ENCODE data around the gene IL12RB2. TPM values are rescaled to one million over a fixed set of nuclear protein-coding genes. Genes with fewer than 3 reads are reported as not detected.

The IL12RB2 gene
- total RNA-seq, 1 donor from 2014 or later: 0.06 TPM

GRCh38 chr1:67361641-67362040, 54.0 kb downstream of the IL12RB2 start:
- Histone ChIP-seq H3F3A (ENCODE audit: low read depth) (no peaks in the 10 kb centered on the region), H2AFZ (replicated peaks) (no peak overlapping the region), H3K27me3 (no peaks in the 10 kb centered on the region), H3K9ac (no peak overlapping the region), H3K4me3 (no peak overlapping the region), H4K20me1 (ENCODE audit: low read depth) (no peaks in the 10 kb centered on the region), H3K36me3 (no peaks in the 10 kb centered on the region), H3K4me2 (no peak overlapping the region), H3K4me1 (no peaks in the 10 kb centered on the region), H3K27ac (no peak overlapping the region), H3K9me3 (ENCODE audit: low read depth) (no peaks in the 10 kb centered on the region), H3K79me2 (ENCODE audit: low read depth) (no peaks in the 10 kb centered on the region)
- no peak overlapping the region for H3K27ac Mint-ChIP-seq
- H3K4me1 Mint-ChIP-seq: no peaks in the 10 kb centered on the region
- H3K4me3 Mint-ChIP-seq: no peak overlapping the region
- H3K36me3 Mint-ChIP-seq: no peaks in the 10 kb centered on the region
- peaks cover 3% of the 10 kb centered on the region for H3K27me3 Mint-ChIP-seq (ENCODE audit: insufficient read depth, low read depth)
- H3K9me3 Mint-ChIP-seq: no peaks in the 10 kb centered on the region
- TF ChIP-seq EZH2phosphoT487 (IDR thresholded peaks at IDR 0.05) (no peak), EZH2 (IDR thresholded peaks at IDR 0.05) (no peak), CTCF (IDR thresholded peaks at IDR 0.05) (no peak)
- no peak for DNase-seq (ENCODE audit: low spot score)

- Histone ChIP-seq H3K27me3 (no peaks in the 10 kb centered on the region), H3K4me2 (no peak overlapping the region), H2AFZ (replicated peaks) (no peak overlapping the region), H3K9ac (no peak overlapping the region), H3F3A (ENCODE audit: low read depth) (no peaks in the 10 kb centered on the region), H3K4me3 (no peak overlapping the region), H3K36me3 (no peaks in the 10 kb centered on the region), H3K79me2 (ENCODE audit: low read depth) (no peaks in the 10 kb centered on the region), H4K20me1 (ENCODE audit: low read depth) (no peaks in the 10 kb centered on the region), H3K4me1 (peaks cover 6% of the 10 kb centered on the region), H3K27ac (no peak overlapping the region), H3K9me3 (ENCODE audit: low read depth) (no peaks in the 10 kb centered on the region)
- DNase-seq (ENCODE audit: low spot score): no peak
- TF ChIP-seq EZH2phosphoT487 (IDR thresholded peaks at IDR 0.05) (no peak), CTCF (IDR thresholded peaks at IDR 0.05) (no peak), EZH2 (IDR thresholded peaks at IDR 0.05) (no peak)
- no peak overlapping the region for H3K27ac Mint-ChIP-seq
- H3K36me3 Mint-ChIP-seq: no peaks in the 10 kb centered on the region
- no peaks in the 10 kb centered on the region for H3K4me1 Mint-ChIP-seq
- no peaks in the 10 kb centered on the region for H3K9me3 Mint-ChIP-seq
- H3K4me3 Mint-ChIP-seq: no peak overlapping the region
- H3K27me3 Mint-ChIP-seq (ENCODE audit: insufficient read depth, low read depth): no peaks in the 10 kb centered on the region
Measured at GRCh38 chr1:67367370-67368045, 59.8 kb downstream of the IL12RB2 start.

GRCh38 chr1:67368046-67368514, 60.4 kb downstream of the IL12RB2 start:
- H3K4me1 Mint-ChIP-seq: no peaks in the 10 kb centered on the region
- H3K4me3 ChIP-seq: no peak overlapping the region
- TF ChIP-seq CTCF (IDR thresholded peaks at IDR 0.05) (no peak), EZH2 (IDR thresholded peaks at IDR 0.05) (no peak), EZH2phosphoT487 (IDR thresholded peaks at IDR 0.05) (no peak)
- no peak overlapping the region for H3K4me2 ChIP-seq
- H3K36me3 Mint-ChIP-seq: no peaks in the 10 kb centered on the region
- no peaks in the 10 kb centered on the region for H3K79me2 ChIP-seq (ENCODE audit: low read depth)
- no peak overlapping the region for H3K27ac ChIP-seq
- no peak overlapping the region for H3K27ac Mint-ChIP-seq
- H4K20me1 ChIP-seq (ENCODE audit: low read depth): no peaks in the 10 kb centered on the region
- H3K9me3 ChIP-seq (ENCODE audit: low read depth): no peaks in the 10 kb centered on the region
- H3K9ac ChIP-seq: no peak overlapping the region
- H3K36me3 ChIP-seq: no peaks in the 10 kb centered on the region
- H3K27me3 ChIP-seq: no peaks in the 10 kb centered on the region
- H3F3A ChIP-seq (ENCODE audit: low read depth): no peaks in the 10 kb centered on the region
- no peak overlapping the region for H2AFZ ChIP-seq (replicated peaks)
- no peaks in the 10 kb centered on the region for H3K27me3 Mint-ChIP-seq (ENCODE audit: insufficient read depth, low read depth)
- no peak overlapping the region for H3K4me3 Mint-ChIP-seq
- no peaks in the 10 kb centered on the region for H3K9me3 Mint-ChIP-seq
- DNase-seq (ENCODE audit: low spot score): no peak
- peaks cover 6% of the 10 kb centered on the region for H3K4me1 ChIP-seq

Data from neural progenitor cell (in vitro differentiated cells).